IMR-90 (cell line): ENCODE measurements around the gene EIF4EBP2.

Source experiments
- FOS ChIP-seq: fragments of 150-350 bp; IDR thresholded peaks from 2 replicates; pipeline ENCODE4 v1.6.1; 2016; ENCODE audit warnings: low read depth, low read length
- TF ChIP-seq, protein P1 (sequence below): conservative IDR thresholded peaks from 2 replicates; pipeline ENCODE4 v1.5.1; 2012; ENCODE audit warnings: mild to moderate bottlenecking, low read depth, low read length, improper control_type of control experiment
- TF ChIP-seq, protein P2 (sequence below): fragments of 150-350 bp; IDR thresholded peaks from 2 replicates; pipeline ENCODE4 v1.6.1; 2017; ENCODE audit warnings: mild to moderate bottlenecking, antibody characterized with exemption, low read length, low read depth

DNA sequence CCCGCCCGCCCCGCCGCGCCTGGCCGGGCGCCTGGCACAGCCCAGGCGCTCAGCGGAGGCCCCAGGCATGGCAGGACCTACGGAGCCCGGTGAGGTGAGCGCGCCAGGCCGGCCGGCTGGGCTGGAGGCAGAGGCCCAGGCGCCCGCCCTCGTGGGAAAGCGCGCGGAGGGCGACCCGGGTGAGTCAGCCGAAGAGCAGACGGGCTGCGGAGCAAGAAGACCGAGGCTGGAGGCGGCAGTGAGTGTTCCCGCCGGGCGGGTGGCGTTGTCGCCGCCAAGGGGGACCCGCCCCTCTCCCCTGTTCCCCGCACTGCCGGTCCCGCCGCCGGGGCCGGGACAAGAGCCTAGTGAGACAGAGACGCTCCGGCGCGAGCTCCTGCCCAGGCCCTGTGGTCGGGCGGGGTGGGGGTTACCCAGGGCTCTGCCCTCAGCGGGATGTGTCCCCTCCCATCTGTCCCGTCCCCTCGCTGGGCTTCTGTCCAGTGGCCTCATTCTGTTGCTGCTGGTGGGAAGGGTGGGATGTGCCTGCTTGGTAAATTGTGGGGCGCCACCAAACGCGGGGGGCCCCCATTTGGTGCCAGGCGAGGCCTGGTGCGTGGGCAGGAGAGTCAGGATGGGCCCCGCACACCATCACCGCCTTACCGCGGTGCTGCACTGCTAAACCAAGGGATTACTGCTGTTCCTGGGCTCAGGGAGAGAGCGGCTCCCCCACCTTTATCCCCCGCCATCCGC is 54.5 kb downstream of the EIF4EBP2 start:
- TF ChIP-seq, protein P1, sequence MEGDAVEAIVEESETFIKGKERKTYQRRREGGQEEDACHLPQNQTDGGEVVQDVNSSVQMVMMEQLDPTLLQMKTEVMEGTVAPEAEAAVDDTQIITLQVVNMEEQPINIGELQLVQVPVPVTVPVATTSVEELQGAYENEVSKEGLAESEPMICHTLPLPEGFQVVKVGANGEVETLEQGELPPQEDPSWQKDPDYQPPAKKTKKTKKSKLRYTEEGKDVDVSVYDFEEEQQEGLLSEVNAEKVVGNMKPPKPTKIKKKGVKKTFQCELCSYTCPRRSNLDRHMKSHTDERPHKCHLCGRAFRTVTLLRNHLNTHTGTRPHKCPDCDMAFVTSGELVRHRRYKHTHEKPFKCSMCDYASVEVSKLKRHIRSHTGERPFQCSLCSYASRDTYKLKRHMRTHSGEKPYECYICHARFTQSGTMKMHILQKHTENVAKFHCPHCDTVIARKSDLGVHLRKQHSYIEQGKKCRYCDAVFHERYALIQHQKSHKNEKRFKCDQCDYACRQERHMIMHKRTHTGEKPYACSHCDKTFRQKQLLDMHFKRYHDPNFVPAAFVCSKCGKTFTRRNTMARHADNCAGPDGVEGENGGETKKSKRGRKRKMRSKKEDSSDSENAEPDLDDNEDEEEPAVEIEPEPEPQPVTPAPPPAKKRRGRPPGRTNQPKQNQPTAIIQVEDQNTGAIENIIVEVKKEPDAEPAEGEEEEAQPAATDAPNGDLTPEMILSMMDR = no peak
- TF ChIP-seq, protein P2, sequence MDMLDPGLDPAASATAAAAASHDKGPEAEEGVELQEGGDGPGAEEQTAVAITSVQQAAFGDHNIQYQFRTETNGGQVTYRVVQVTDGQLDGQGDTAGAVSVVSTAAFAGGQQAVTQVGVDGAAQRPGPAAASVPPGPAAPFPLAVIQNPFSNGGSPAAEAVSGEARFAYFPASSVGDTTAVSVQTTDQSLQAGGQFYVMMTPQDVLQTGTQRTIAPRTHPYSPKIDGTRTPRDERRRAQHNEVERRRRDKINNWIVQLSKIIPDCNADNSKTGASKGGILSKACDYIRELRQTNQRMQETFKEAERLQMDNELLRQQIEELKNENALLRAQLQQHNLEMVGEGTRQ = no peak
- peak; percentile 77 for TF ChIP-seq FOS
